ENCODE results near the gene LAMC3.

LAMC3 gene

GRCh38 chr9:131042666-131043065 is 33.7 kb downstream of the LAMC3 start:
- H3K4me1 Mint-ChIP-seq, result peaks cover 0 to 14% of the 10 kb centered on the region in 2 donors
- DNase-seq (no peak), ATAC-seq (replicated peaks) (peak; percentile 26 to 38)
- peaks cover 15 to 16% of the 10 kb centered on the region in 2 donors for H3K27me3 Mint-ChIP-seq
- no peaks in the 10 kb centered on the region for H3K9me3 Mint-ChIP-seq
- H3K27ac Mint-ChIP-seq, result no peak overlapping the region
- no peaks in the 10 kb centered on the region for H3K36me3 Mint-ChIP-seq
- no peak overlapping the region for H3K4me3 Mint-ChIP-seq

- no peaks in the 10 kb centered on the region for H3K9me3 Mint-ChIP-seq
- DNase-seq, result peak; percentile 32
- ATAC-seq (replicated peaks), result peak; percentile 88 to 89
These were observed 34.1 kb downstream of the LAMC3 start for GRCh38 chr9:131043087-131043486.

DNA sequence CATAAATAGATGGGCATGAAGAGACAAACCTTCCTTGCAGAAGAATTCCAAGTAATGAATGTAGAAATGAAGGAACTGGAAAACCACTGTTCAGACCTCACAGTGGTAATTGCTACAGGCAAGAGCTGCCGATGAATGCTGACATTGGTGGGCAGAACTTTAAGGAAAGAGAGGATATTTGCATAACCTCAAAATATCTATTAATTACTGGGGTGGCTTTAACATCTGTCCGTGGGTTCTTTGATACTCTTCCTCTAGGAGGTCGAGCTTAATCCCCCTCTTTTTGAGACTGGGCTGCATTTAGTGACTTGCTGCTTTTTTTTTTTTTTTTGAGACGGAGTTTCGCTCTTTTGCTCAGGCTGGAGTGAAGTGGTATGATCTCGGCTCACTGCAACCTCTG is 34.7 kb downstream of the LAMC3 start:
- no peak overlapping the region for H3K4me3 Mint-ChIP-seq
- ATAC-seq (replicated peaks), result no peak
- H3K9me3 Mint-ChIP-seq, result no peaks in the 10 kb centered on the region
- H3K27ac Mint-ChIP-seq, result no peak overlapping the region
- H3K36me3 Mint-ChIP-seq, result no peaks in the 10 kb centered on the region
- H3K4me1 Mint-ChIP-seq, result peaks cover 0 to 10% of the 10 kb centered on the region in 2 donors
- no peak for DNase-seq
- H3K27me3 Mint-ChIP-seq, result peaks cover 13 to 16% of the 10 kb centered on the region in 2 donors

More at GRCh38 chr9:131043087-131043486, 34.1 kb downstream of the LAMC3 start:
- Mint-ChIP-seq H3K4me3 (peak overlapping the region; percentile 3 to 18), H3K27ac (no peak overlapping the region), H3K4me1 (peaks cover 0 to 10% of the 10 kb centered on the region in 2 donors), H3K36me3 (no peaks in the 10 kb centered on the region), H3K27me3 (peaks cover 11 to 12% of the 10 kb centered on the region in 2 donors)

- no peak for ATAC-seq (replicated peaks)
- H3K9me3 Mint-ChIP-seq, result no peaks in the 10 kb centered on the region
- peaks cover 0 to 10% of the 10 kb centered on the region in 2 donors for H3K4me1 Mint-ChIP-seq
- H3K36me3 Mint-ChIP-seq, result no peaks in the 10 kb centered on the region
- no peak overlapping the region for H3K27ac Mint-ChIP-seq
- no peak overlapping the region for H3K4me3 Mint-ChIP-seq
- H3K27me3 Mint-ChIP-seq, result peaks cover 4 to 20% of the 10 kb centered on the region in 2 donors
- DNase-seq, result no peak
These were observed 36.5 kb downstream of the LAMC3 start for GRCh38 chr9:131045300-131046092.

- no peaks in the 10 kb centered on the region for H3K36me3 Mint-ChIP-seq
- DNase-seq, result no peak
- peaks cover 4 to 24% of the 10 kb centered on the region in 2 donors for H3K27me3 Mint-ChIP-seq
- peaks cover 0 to 10% of the 10 kb centered on the region in 2 donors for H3K4me1 Mint-ChIP-seq
- H3K27ac Mint-ChIP-seq, result no peak overlapping the region
- H3K9me3 Mint-ChIP-seq, result no peaks in the 10 kb centered on the region
- H3K4me3 Mint-ChIP-seq, result no peak overlapping the region
- ATAC-seq (replicated peaks), result no peak
These were observed 37.1 kb downstream of the LAMC3 start for GRCh38 chr9:131046093-131046380.

DNA sequence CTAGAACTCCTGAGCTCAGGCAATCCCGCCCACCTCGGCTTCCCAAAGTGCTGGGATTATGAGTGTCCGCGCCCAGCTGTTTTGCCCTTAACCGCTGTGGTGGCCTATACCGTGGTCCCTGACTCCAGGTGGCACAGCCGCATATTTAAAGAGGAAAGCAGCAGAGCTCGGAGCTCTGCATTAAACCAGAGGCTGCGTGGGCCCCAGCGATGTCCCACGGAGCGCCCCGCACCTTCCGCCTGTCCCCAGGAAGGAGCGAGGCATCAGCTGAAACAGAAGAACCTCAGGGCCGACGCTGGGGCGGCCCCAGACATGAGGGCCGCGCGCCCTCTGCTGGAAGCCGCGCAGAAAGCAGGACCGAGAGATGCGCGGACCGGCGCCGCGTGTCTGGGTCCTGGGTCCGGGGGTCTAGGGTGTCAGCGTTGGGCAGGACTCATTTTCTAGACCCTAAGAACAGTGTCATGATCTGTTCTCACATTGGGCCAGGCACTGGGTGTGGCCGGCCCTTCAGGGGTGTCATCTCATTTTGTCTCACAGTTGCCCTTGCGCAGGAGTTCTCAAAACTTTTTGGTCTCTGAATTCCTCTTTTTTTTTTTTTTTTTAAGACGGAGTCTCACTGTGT is 37.7 kb downstream of the LAMC3 start:
- peak; percentile 65 for DNase-seq
- peaks cover 4 to 24% of the 10 kb centered on the region in 2 donors for H3K27me3 Mint-ChIP-seq
- H3K4me3 Mint-ChIP-seq, result peak overlapping the region in 1 of 2 donors; percentile 52
- H3K36me3 Mint-ChIP-seq, result no peaks in the 10 kb centered on the region
- no peaks in the 10 kb centered on the region for H3K9me3 Mint-ChIP-seq
- peak; percentile 80 to 84 for ATAC-seq (replicated peaks)
- peaks cover 0 to 8% of the 10 kb centered on the region in 2 donors for H3K4me1 Mint-ChIP-seq
- peak overlapping the region; percentile 7 for H3K27ac Mint-ChIP-seq

GRCh38 chr9:131048332-131048731 is 39.4 kb downstream of the LAMC3 start:
- no peaks in the 10 kb centered on the region for H3K36me3 Mint-ChIP-seq
- peaks cover 0 to 8% of the 10 kb centered on the region in 2 donors for H3K4me1 Mint-ChIP-seq
- no peaks in the 10 kb centered on the region for H3K9me3 Mint-ChIP-seq
- H3K27ac Mint-ChIP-seq, result peak overlapping the region; percentile 37
- ATAC-seq (replicated peaks), result no peak
- no peak overlapping the region for H3K4me3 Mint-ChIP-seq
- no peak for DNase-seq
- H3K27me3 Mint-ChIP-seq, result peaks cover 4 to 24% of the 10 kb centered on the region in 2 donors

- H3K4me1 Mint-ChIP-seq, result peaks cover 0 to 8% of the 10 kb centered on the region in 2 donors
- no peak overlapping the region for H3K27ac Mint-ChIP-seq
- DNase-seq, result no peak
- ATAC-seq (replicated peaks), result no peak
- H3K27me3 Mint-ChIP-seq, result peaks cover 4 to 24% of the 10 kb centered on the region in 2 donors
- H3K9me3 Mint-ChIP-seq, result no peaks in the 10 kb centered on the region
- no peaks in the 10 kb centered on the region for H3K36me3 Mint-ChIP-seq
- H3K4me3 Mint-ChIP-seq, result no peak overlapping the region
These were observed 39.8 kb downstream of the LAMC3 start for GRCh38 chr9:131048820-131049219.

- no peak for DNase-seq
- peaks cover 4 to 32% of the 10 kb centered on the region in 2 donors for H3K27me3 Mint-ChIP-seq
- H3K4me3 Mint-ChIP-seq, result no peak overlapping the region
- H3K27ac Mint-ChIP-seq, result no peak overlapping the region
- no peaks in the 10 kb centered on the region for H3K9me3 Mint-ChIP-seq
- peaks cover 0 to 7% of the 10 kb centered on the region in 2 donors for H3K4me1 Mint-ChIP-seq
- ATAC-seq (replicated peaks), result no peak
- H3K36me3 Mint-ChIP-seq, result no peaks in the 10 kb centered on the region
These were observed 41.1 kb downstream of the LAMC3 start for GRCh38 chr9:131049829-131050715.

GRCh38 chr9:131050831-131051230 is 41.9 kb downstream of the LAMC3 start:
- DNase-seq (no peak), ATAC-seq (replicated peaks) (no peak)
- peaks cover 4 to 32% of the 10 kb centered on the region in 2 donors for H3K27me3 Mint-ChIP-seq
- no peaks in the 10 kb centered on the region for H3K9me3 Mint-ChIP-seq
- H3K27ac Mint-ChIP-seq, result no peak overlapping the region
- H3K36me3 Mint-ChIP-seq, result no peaks in the 10 kb centered on the region
- peaks cover 0 to 5% of the 10 kb centered on the region in 2 donors for H3K4me1 Mint-ChIP-seq
- no peak overlapping the region for H3K4me3 Mint-ChIP-seq

DNA sequence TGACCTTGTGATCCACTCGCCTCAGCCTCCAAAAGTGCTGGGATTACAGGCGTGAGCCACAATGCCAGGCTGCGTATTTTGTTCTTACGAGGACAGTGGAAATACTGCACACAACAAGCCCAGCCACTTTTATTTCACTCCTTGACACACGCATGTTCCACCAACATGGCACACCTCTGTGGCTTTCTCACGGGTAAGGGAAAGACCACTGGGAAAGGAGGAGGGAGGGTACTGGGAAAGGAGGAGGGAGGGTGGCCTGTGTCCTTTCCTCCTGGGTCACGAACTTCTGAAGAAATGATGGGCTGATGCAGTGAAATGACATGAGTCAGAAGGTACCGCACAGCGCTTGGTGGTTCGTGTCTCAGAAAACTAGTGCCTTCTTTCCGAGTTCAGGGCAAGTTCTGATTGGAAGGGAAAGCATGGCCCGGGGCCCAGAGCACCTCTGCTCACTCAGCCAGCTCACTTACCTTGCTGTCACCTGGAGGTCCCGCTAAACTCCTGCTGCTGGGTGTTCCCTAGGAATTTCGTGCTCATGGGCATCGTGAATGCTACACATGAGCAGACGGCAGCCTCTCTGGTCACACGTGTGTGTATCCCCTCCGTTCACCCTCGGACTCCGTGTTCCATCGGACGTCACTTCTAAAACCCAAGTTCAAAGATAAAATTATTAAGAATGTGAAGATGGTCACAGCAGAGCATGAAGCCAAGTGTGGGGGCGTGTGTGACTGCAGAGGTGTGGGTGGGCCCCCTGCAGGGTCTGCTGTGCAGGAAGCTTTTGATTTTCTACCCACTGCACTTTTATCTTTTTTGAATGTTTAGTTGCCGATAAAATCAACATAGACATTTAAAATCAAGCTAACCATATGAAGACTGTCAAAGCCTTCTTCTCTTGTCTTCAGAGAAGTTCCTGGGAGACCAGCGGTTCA is 42.9 kb downstream of the LAMC3 start:
- Mint-ChIP-seq H3K9me3 (no peaks in the 10 kb centered on the region), H3K4me1 (peaks cover 0 to under 1% of the 10 kb centered on the region in 2 donors), H3K36me3 (no peaks in the 10 kb centered on the region), H3K4me3 (no peak overlapping the region), H3K27ac (no peak overlapping the region), H3K27me3 (peaks cover 4 to 32% of the 10 kb centered on the region in 2 donors)
- ATAC-seq (replicated peaks) (no peak), DNase-seq (no peak)

DNA sequence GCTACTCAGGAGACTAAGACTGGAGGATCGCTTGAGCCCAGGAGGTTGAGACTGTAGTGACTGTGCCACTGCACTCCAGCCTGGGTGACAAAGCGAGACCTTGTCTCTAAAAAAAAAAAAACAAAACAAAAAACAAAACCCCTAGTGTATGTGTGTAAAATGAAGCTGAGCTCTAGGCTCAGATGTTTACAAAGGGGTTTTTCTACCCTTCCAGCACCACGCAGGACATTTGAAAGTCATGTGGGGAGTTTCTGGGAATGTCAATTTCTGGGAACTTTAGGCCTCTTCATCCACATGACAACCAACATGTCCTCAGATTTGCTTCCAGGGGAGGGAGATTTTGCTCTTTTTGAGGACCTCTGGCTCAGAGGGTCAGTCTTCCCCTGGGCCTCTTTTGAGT is 44.9 kb downstream of the LAMC3 start:
- Mint-ChIP-seq H3K4me1 (no peaks in the 10 kb centered on the region), H3K27me3 (peaks cover 0 to 23% of the 10 kb centered on the region in 2 donors), H3K27ac (no peak overlapping the region), H3K4me3 (no peak overlapping the region), H3K9me3 (no peaks in the 10 kb centered on the region), H3K36me3 (no peaks in the 10 kb centered on the region)
- DNase-seq, result no peak
- ATAC-seq (replicated peaks), result no peak

- Mint-ChIP-seq H3K4me1 (no peaks in the 10 kb centered on the region), H3K4me3 (no peak overlapping the region), H3K36me3 (no peaks in the 10 kb centered on the region), H3K27me3 (peaks cover 0 to 8% of the 10 kb centered on the region in 2 donors), H3K27ac (no peak overlapping the region), H3K9me3 (no peaks in the 10 kb centered on the region)
- ATAC-seq (replicated peaks) (no peak), DNase-seq (no peak)
These were observed 48.0 kb downstream of the LAMC3 start for GRCh38 chr9:131056781-131057506.
